IPS-18c (cell line): ENCODE measurements around the gene VAV3.

Experiments used
- H3K4me3 ChIP-seq: 2 replicates; pipeline ENCODE4 v1.7.0; 2013; ENCODE audit warnings: low read depth, mild to moderate bottlenecking, low read length, moderate library complexity; ENCODE audit not compliant: insufficient read depth
- H3K9me3 ChIP-seq: one replicate; pipeline ENCODE4 v1.6.1; 2013; ENCODE audit warnings: mild to moderate bottlenecking, low read length, moderate library complexity; ENCODE audit not compliant: control insufficient read depth, insufficient read depth

Gene VAV3

GRCh38 chr1:107643766-107644165 is 321.2 kb downstream of the VAV3 start:
- H3K9me3 ChIP-seq = no peaks in the 10 kb centered on the region
- H3K4me3 ChIP-seq = no peak overlapping the region

- H3K4me3 ChIP-seq = no peak overlapping the region
- no peaks in the 10 kb centered on the region for H3K9me3 ChIP-seq
Observed at GRCh38 chr1:107640207-107640606, 324.8 kb downstream of the VAV3 start.

GRCh38 chr1:107637101-107637500 is 327.9 kb downstream of the VAV3 start:
- H3K9me3 ChIP-seq = no peaks in the 10 kb centered on the region
- no peak overlapping the region for H3K4me3 ChIP-seq

DNA sequence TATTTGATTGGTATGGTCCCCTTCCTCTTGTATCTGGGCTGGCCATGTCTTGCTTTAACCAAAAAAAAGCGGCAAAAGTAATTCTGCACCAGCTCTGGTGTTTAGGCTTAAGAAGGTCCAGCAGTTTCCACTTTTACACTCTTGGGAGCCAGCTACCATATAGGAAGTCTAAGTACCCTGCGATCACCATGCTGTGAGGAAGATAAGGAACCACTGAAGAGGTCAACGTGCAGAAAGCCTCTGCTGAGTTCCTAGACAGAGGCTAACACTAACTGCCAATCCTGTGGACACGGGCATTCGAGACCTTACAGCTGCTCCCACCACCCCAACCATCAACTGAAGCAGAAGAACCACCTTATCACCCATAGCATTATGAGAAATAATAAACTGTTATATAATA is 331.4 kb downstream of the VAV3 start:
- no peaks in the 10 kb centered on the region for H3K9me3 ChIP-seq
- no peak overlapping the region for H3K4me3 ChIP-seq

DNA sequence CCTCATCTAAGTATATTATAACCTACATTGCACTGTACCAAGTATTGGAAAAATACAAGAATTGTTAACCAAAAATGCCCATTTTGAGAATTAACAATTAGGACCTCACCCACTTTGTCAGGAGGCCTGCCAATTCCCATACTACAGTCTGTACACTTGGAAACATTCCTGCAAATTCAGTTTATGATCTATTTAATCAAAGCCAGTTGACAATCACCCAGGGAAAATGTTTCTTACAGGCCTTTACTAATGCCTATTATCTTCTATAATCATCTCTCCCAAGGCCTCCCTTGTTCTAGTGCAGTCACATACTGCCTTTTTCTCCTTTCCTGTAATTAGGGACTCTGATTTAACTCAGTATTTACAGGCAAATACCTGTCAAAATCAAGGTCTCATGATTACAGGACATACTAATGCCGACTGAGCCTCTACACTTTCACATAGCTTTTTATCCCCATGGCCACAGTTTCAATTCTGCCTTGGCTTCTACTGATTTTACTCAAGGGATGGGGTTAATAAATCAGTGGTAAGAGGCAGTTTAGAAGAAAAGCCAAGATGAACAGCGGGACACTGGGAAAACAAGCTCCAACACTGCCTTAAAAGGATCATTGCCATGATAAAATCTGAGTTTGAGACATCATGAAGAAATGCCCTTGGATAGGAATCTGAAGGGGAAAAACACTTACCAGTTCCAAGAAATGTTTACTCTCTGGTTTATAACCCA is 338.7 kb downstream of the VAV3 start:
- Histone ChIP-seq H3K4me3 (no peak overlapping the region), H3K9me3 (no peaks in the 10 kb centered on the region)

- Histone ChIP-seq H3K4me3 (no peak overlapping the region), H3K9me3 (no peaks in the 10 kb centered on the region)
Observed at GRCh38 chr1:107625405-107626029, 339.5 kb downstream of the VAV3 start.

DNA sequence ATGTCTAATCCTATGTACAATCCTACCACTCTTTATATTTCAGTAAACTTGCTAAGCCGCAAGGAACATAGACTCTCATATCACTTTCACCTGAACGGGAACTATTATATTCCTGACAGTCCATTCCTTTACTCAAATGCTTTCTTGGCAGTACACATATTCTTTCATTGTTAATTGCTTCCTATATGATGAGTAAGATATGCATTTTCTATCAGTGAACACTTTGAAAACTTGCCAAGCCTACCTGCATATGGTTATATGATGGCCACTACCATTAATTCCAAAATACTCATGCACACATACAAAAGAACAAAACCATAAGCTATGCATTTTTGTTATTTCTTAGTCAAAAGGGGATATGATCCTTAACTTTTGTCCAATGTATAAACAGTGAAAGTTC is 341.5 kb downstream of the VAV3 start:
- H3K4me3 ChIP-seq = no peak overlapping the region
- H3K9me3 ChIP-seq = no peaks in the 10 kb centered on the region

DNA sequence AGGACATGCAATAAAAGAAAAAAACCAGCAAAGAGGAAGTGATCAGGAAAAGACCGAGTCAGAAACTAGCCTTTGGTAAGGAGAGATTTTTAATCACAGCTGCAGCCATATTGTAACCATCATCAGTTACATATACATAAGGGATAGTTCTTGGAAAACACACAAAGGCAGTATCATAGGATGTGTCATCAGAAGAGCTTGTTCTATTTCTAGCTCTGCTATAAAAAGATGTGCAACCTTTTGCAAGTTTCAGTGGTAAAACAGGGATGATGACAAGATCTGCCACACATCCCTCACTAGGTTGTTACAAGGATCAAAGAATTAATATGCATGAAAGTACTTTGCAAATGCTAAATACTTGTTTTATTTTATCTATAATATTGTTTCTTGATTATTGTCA is 342.0 kb downstream of the VAV3 start:
- Histone ChIP-seq H3K4me3 (no peak overlapping the region), H3K9me3 (peaks cover 1% of the 10 kb centered on the region)

- Histone ChIP-seq H3K4me3 (no peak overlapping the region), H3K9me3 (peaks cover 2% of the 10 kb centered on the region)
Observed at GRCh38 chr1:107622535-107622934, 342.4 kb downstream of the VAV3 start.

- H3K9me3 ChIP-seq = peaks cover 2% of the 10 kb centered on the region
- no peak overlapping the region for H3K4me3 ChIP-seq
Observed at GRCh38 chr1:107620753-107621152, 344.2 kb downstream of the VAV3 start.

GRCh38 chr1:107618539-107618938 is 346.4 kb downstream of the VAV3 start:
- Histone ChIP-seq H3K9me3 (peaks cover 2% of the 10 kb centered on the region), H3K4me3 (no peak overlapping the region)

DNA sequence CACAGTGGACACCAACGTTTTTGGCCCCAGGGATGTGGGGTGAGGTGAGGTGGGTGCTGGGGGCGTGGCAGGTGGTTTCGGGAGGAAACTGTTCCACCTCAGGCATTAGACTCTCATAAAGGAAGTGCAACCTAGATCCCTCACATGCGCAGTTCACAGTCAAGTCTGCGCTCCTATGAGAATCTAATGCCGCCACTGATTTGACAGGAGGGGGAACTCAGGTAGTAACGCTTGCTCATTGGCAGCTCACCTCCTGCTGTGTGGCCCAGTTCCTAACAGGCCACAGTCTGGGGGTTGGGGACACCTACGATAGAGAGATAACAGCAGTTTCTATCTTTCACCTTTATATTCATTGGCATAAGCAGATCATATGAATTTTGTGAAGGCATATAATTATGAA is 347.1 kb downstream of the VAV3 start:
- peaks cover 2% of the 10 kb centered on the region for H3K9me3 ChIP-seq
- no peak overlapping the region for H3K4me3 ChIP-seq

DNA sequence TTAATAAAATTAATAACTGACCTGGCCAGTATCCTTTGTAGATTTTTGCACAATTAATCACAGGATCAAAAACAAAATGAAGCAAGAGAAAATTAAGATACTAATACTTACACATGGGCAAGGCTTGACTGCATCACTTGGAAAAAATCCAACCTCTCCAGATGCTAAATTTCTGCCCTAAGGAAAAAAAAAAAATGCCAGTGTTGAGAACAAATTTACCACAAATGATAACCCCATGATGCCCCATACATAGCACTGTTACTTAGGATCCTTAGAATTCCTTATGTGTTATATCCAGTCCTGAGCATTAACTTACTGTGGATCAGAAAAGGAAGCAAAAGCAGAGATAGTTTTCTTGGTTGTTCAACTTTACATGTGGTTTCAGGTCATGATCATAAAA is 347.5 kb downstream of the VAV3 start:
- H3K4me3 ChIP-seq = no peak overlapping the region

GRCh38 chr1:107609808-107610207 is 355.2 kb downstream of the VAV3 start:
- Histone ChIP-seq H3K9me3 (no peaks in the 10 kb centered on the region), H3K4me3 (no peak overlapping the region)

More for the DNA sequence above, 347.5 kb downstream of the VAV3 start:
- peaks cover 2% of the 10 kb centered on the region for H3K9me3 ChIP-seq

GRCh38 chr1:107604825-107605224 is 360.2 kb downstream of the VAV3 start:
- Histone ChIP-seq H3K4me3 (no peak overlapping the region), H3K9me3 (no peaks in the 10 kb centered on the region)

DNA sequence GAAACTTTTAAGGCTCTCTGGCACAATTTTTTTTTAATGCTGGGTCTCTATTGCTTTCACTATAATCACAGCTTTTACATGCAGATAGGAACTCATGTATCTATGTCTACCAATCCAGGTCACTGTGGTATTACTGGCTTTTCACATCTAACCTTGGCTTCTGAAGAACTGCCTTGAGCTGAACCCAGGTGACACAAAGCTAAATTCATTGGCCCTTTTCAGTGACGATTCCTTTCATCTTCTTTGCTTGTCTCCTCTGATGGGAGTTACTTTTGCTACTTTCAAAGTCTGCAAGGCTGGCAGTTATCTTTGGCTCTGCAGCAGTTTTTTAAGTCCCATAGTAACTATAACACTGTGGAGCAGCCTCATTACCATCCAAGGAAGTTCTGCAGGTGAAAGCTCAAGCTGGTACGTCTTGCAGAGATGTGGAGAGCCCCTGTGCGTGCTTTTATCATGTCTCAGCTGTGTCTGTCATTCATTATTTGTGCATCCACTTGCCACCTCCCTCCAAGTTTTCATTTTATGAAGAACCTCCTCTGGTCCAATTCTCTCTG is 364.3 kb downstream of the VAV3 start:
- Histone ChIP-seq H3K4me3 (no peak overlapping the region), H3K9me3 (no peaks in the 10 kb centered on the region)

- Histone ChIP-seq H3K4me3 (no peak overlapping the region), H3K9me3 (no peaks in the 10 kb centered on the region)
Observed at GRCh38 chr1:107599220-107599619, 365.8 kb downstream of the VAV3 start.

GRCh38 chr1:107597290-107597689 is 367.7 kb downstream of the VAV3 start:
- Histone ChIP-seq H3K9me3 (no peaks in the 10 kb centered on the region), H3K4me3 (no peak overlapping the region)
